Ishikawa (cell line): ENCODE measurements around the gene ARHGEF4.

Experiments
- CEBPB ChIP-seq: IDR thresholded peaks from 2 replicates; pipeline ENCODE4 v1.6.1; 2012
- CREB1 ChIP-seq: IDR thresholded peaks from 2 replicates; pipeline ENCODE4 v1.6.1; 2012; ENCODE audit warnings: low read depth
- EGR1 ChIP-seq: IDR thresholded peaks from 2 replicates; pipeline ENCODE4 v1.6.1; 2012
- EP300 ChIP-seq: IDR thresholded peaks from 2 replicates; pipeline ENCODE4 v1.6.1; 2012; ENCODE audit warnings: borderline replicate concordance
- FOXM1 ChIP-seq: IDR thresholded peaks from 2 replicates; pipeline ENCODE4 v1.6.1; 2012; ENCODE audit warnings: low read depth, borderline replicate concordance
- MAX ChIP-seq: IDR thresholded peaks from 2 replicates; pipeline ENCODE4 v1.6.1; 2012
- NFIC ChIP-seq: IDR thresholded peaks from 2 replicates; pipeline ENCODE4 v1.6.1; 2012
- RAD21 ChIP-seq: IDR thresholded peaks from 2 replicates; pipeline ENCODE4 v1.6.1; 2012; ENCODE audit warnings: low read depth
- TCF12 ChIP-seq: IDR thresholded peaks from 2 replicates; pipeline ENCODE4 v1.6.1; 2012; ENCODE audit warnings: low read depth
- TEAD4 ChIP-seq: IDR thresholded peaks from 2 replicates; pipeline ENCODE4 v1.6.1; 2012
- USF1 ChIP-seq: IDR thresholded peaks from 2 replicates; pipeline ENCODE4 v1.6.1; 2012
- YY1 ChIP-seq: IDR thresholded peaks from 2 replicates; pipeline ENCODE4 v1.6.1; 2012; ENCODE audit warnings: low read depth
- TF ChIP-seq, protein P1 (sequence below): IDR thresholded peaks from 2 replicates; pipeline ENCODE4 v1.6.1; 2012; ENCODE audit warnings: low read depth, mild to moderate bottlenecking

The ARHGEF4 gene

GRCh38 chr2:131035826-131036231 lies 199.1 kb downstream of the ARHGEF4 start:
- TF ChIP-seq, protein P1, sequence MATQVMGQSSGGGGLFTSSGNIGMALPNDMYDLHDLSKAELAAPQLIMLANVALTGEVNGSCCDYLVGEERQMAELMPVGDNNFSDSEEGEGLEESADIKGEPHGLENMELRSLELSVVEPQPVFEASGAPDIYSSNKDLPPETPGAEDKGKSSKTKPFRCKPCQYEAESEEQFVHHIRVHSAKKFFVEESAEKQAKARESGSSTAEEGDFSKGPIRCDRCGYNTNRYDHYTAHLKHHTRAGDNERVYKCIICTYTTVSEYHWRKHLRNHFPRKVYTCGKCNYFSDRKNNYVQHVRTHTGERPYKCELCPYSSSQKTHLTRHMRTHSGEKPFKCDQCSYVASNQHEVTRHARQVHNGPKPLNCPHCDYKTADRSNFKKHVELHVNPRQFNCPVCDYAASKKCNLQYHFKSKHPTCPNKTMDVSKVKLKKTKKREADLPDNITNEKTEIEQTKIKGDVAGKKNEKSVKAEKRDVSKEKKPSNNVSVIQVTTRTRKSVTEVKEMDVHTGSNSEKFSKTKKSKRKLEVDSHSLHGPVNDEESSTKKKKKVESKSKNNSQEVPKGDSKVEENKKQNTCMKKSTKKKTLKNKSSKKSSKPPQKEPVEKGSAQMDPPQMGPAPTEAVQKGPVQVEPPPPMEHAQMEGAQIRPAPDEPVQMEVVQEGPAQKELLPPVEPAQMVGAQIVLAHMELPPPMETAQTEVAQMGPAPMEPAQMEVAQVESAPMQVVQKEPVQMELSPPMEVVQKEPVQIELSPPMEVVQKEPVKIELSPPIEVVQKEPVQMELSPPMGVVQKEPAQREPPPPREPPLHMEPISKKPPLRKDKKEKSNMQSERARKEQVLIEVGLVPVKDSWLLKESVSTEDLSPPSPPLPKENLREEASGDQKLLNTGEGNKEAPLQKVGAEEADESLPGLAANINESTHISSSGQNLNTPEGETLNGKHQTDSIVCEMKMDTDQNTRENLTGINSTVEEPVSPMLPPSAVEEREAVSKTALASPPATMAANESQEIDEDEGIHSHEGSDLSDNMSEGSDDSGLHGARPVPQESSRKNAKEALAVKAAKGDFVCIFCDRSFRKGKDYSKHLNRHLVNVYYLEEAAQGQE, result no peak
- no peak for TF ChIP-seq NFIC
- no peak for TF ChIP-seq EP300
- TF ChIP-seq YY1, result no peak
- no peak for TF ChIP-seq USF1
- TF ChIP-seq CEBPB, result no peak
- no peak for TF ChIP-seq RAD21
- no peak for TF ChIP-seq EGR1
- no peak for TF ChIP-seq CREB1
- TF ChIP-seq MAX, result no peak
- TF ChIP-seq TEAD4, result no peak

GRCh38 chr2:131036269-131036668 lies 199.6 kb downstream of the ARHGEF4 start:
- TF ChIP-seq RAD21, result no peak
- no peak for TF ChIP-seq USF1
- no peak for TF ChIP-seq FOXM1
- no peak for TF ChIP-seq EGR1
- no peak for TF ChIP-seq CREB1
- TF ChIP-seq, protein P1, result no peak
- TF ChIP-seq TEAD4, result no peak
- TF ChIP-seq YY1, result no peak
- no peak for TF ChIP-seq NFIC
- no peak for TF ChIP-seq EP300
- no peak for TF ChIP-seq TCF12

DNA sequence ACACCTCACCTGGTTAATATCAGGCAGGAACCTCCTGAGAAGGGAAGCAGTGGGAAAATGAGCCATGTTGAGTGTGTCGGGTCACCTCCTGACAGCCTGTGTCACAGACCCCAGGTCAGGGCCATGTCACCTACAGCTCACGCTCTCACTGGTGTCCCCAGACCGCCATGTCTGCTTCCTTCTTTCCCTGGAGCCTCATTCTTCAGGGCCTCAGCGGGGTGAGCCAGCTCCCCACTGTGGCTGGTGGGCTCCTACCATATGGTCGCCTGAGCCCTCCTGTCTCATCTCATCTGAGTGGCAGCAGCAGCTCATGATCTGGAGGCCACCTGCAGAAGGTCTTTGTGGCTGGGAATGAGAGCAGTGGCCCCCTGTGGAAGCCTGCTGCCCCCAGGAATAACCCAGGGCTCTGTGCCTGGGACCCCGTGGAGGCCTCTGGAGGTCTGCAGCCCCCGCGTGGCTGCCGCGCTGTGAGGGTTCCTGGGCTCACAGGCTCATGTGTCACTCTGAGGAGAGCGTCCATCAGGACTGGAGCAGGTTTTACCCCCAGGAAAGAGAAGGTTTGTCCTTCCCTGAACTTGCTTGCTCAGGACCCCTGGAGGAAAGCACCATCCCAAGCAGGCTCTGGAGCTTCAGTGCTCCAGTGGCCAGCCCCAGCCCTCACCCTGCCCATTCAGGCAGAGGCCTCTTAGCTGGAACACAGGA lies 200.1 kb downstream of the ARHGEF4 start:
- TF ChIP-seq FOXM1 (no peak), CEBPB (no peak), TCF12 (no peak), EGR1 (no peak), USF1 (no peak), YY1 (no peak)
- TF ChIP-seq, protein P1, result no peak

GRCh38 chr2:131037398-131038257 lies 200.9 kb downstream of the ARHGEF4 start:
- TF ChIP-seq FOXM1 (no peak), EP300 (no peak), NFIC (no peak), TCF12 (no peak), CREB1 (no peak)
